Measurements from ENCODE around the gene PPP3CB.

DNA sequence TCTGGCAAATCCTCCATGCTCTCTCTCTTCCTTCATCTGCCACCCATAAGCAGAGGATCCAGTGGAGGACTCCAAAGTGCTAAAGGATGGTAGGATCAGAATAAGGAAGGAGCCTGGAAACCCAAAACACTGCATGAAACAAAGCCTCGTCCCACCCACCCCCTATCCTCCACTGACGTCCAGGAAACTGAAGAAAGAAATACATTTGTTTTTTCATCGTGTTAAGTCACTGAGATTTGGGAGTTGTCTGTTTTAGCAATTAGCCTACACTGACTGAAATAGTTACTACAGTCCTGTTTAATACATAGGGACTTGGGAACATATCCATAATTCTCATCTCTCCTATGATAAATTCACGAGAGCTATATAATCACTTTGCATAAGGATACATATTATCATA is 96.8 kb downstream of the PPP3CB start:
- no peak for TF ChIP-seq EZH2phosphoT487 (IDR thresholded peaks at IDR 0.05; ENCODE audit: low read depth, severe bottlenecking, unreplicated experiment)
- no peak for TF ChIP-seq CTCF (IDR thresholded peaks at IDR 0.05; ENCODE audit: poor library complexity)
- TF ChIP-seq EZH2 (IDR thresholded peaks at IDR 0.05; ENCODE audit: borderline replicate concordance) = no peak
